Neural progenitor cell (in vitro differentiated cells): ENCODE measurements around the gene RAB5B. TPM values are rescaled to one million over a fixed set of nuclear protein-coding genes. Genes with fewer than 3 reads are reported as not detected.

Experiments used
- DNase-seq: peaks from one replicate; pipeline ENCODE4 v3.0.0-alpha.2; 2016; ENCODE audit warnings: low spot score
- H2AFZ ChIP-seq: fragments of 200-600 bp; sonication (generic); replicated peaks from 2 replicates; pipeline ENCODE4 v1.6.1; 2016; ENCODE audit warnings: antibody characterized with exemption
- H3F3A ChIP-seq: fragments of 200-600 bp; sonication (generic); 2 replicates; pipeline ENCODE4 v1.6.1; 2016; ENCODE audit warnings: antibody characterized with exemption, low read depth
- H3K27ac ChIP-seq: fragments of 200-600 bp; sonication (generic); 2 replicates; pipeline ENCODE4 v1.5.1; 2016; ENCODE audit warnings: mild to moderate bottlenecking
- H3K27me3 ChIP-seq: fragments of 200-600 bp; sonication (generic); 2 replicates; pipeline ENCODE4 v1.6.1; 2016; ENCODE audit warnings: mild to moderate bottlenecking, moderate library complexity
- H3K36me3 ChIP-seq: fragments of 200-600 bp; sonication (generic); 2 replicates; pipeline ENCODE4 v1.5.1; 2016
- H3K4me1 ChIP-seq: fragments of 200-600 bp; sonication (generic); 2 replicates; pipeline ENCODE4 v1.6.1; 2016; ENCODE audit warnings: mixed run types
- H3K4me2 ChIP-seq: fragments of 200-600 bp; sonication (generic); 2 replicates; pipeline ENCODE4 v1.6.1; 2016
- H3K4me3 ChIP-seq: fragments of 200-600 bp; sonication (generic); 2 replicates; pipeline ENCODE4 v1.5.1; 2016
- H3K79me2 ChIP-seq: fragments of 200-600 bp; sonication (generic); 2 replicates; pipeline ENCODE4 v1.6.1; 2016; ENCODE audit warnings: low read depth
- H3K9ac ChIP-seq: fragments of 200-600 bp; sonication (generic); 2 replicates; pipeline ENCODE4 v1.6.1; 2016
- H3K9me3 ChIP-seq: fragments of 200-600 bp; sonication (generic); 2 replicates; pipeline ENCODE4 v1.5.1; 2016; ENCODE audit warnings: low read depth
- H4K20me1 ChIP-seq: fragments of 200-600 bp; sonication (generic); 2 replicates; pipeline ENCODE4 v1.6.1; 2016; ENCODE audit warnings: low read depth
- H3K27ac Mint-ChIP-seq: 3 replicates; pipeline ENCODE4 v1.8.0; 2021; ENCODE audit warnings: mixed read lengths
- H3K27me3 Mint-ChIP-seq: 2 replicates; pipeline ENCODE4 v1.8.0; 2022; ENCODE audit warnings: low read depth, mild to moderate bottlenecking, inconsistent platforms, moderate library complexity, mixed read lengths; ENCODE audit not compliant: insufficient read depth
- H3K36me3 Mint-ChIP-seq: 3 replicates; pipeline ENCODE4 v1.8.0; 2021; ENCODE audit warnings: mixed read lengths
- H3K4me1 Mint-ChIP-seq: 3 replicates; pipeline ENCODE4 v1.8.0; 2021; ENCODE audit warnings: mixed read lengths
- H3K4me3 Mint-ChIP-seq: 3 replicates; pipeline ENCODE4 v1.8.0; 2021; ENCODE audit warnings: mild to moderate bottlenecking, moderate library complexity, mixed read lengths
- H3K9me3 Mint-ChIP-seq: 3 replicates; pipeline ENCODE4 v1.8.0; 2020; ENCODE audit warnings: mixed read lengths
- CTCF ChIP-seq: fragments of 200-600 bp; sonication (generic); IDR thresholded peaks from 2 replicates; pipeline ENCODE4 v1.5.1; 2017; ENCODE audit warnings: antibody characterized with exemption, mild to moderate bottlenecking
- EZH2 ChIP-seq: fragments of 200-600 bp; sonication (generic); IDR thresholded peaks from 2 replicates; pipeline ENCODE4 v1.6.1; 2017; ENCODE audit warnings: antibody characterized with exemption, mild to moderate bottlenecking, moderate library complexity
- EZH2phosphoT487 ChIP-seq: fragments of 200-600 bp; sonication (generic); IDR thresholded peaks from 2 replicates; pipeline ENCODE4 v1.6.1; 2017; ENCODE audit warnings: antibody characterized with exemption
- total RNA-seq: library from RNA; depleted of rRNA; stranded (reverse); fragments of >200 nt; gene quantifications from 2 replicates; pipeline ENCODE4 v1.2.3, GENCODE V29; 2015; ENCODE audit warnings: low replicate concordance

The RAB5B gene
- total RNA-seq, 1 donor from 2014 or later, result 62.9 TPM

GRCh38 chr12:55970775-55971174 lies 3.1 kb upstream of the RAB5B start:
- peaks cover 31% of the 10 kb centered on the region for H3K4me1 Mint-ChIP-seq
- H4K20me1 ChIP-seq, result peaks cover 10% of the 10 kb centered on the region

GRCh38 chr12:55972042-55972441 lies 1.8 kb upstream of the RAB5B start:
- Histone ChIP-seq H3K4me3 (no peak overlapping the region), H3F3A (peaks cover 32% of the 10 kb centered on the region), H3K36me3 (no peaks in the 10 kb centered on the region), H2AFZ (no peak overlapping the region), H3K79me2 (peaks cover 50% of the 10 kb centered on the region), H3K9me3 (no peaks in the 10 kb centered on the region), H3K27me3 (no peaks in the 10 kb centered on the region), H3K27ac (no peak overlapping the region), H4K20me1 (peaks cover 14% of the 10 kb centered on the region), H3K9ac (no peak overlapping the region), H3K4me2 (no peak overlapping the region), H3K4me1 (peaks cover 9% of the 10 kb centered on the region)
- peaks cover 14% of the 10 kb centered on the region for H3K36me3 Mint-ChIP-seq
- TF ChIP-seq EZH2phosphoT487 (no peak), CTCF (no peak), EZH2 (no peak)
- H3K27ac Mint-ChIP-seq, result peak overlapping the region; percentile 43
- no peak for DNase-seq
- no peaks in the 10 kb centered on the region for H3K9me3 Mint-ChIP-seq
- H3K27me3 Mint-ChIP-seq, result no peaks in the 10 kb centered on the region
- peak overlapping the region; percentile 6 for H3K4me3 Mint-ChIP-seq
- H3K4me1 Mint-ChIP-seq, result peaks cover 29% of the 10 kb centered on the region

More at GRCh38 chr12:55970775-55971174, 3.1 kb upstream of the RAB5B start:
- peaks cover 9% of the 10 kb centered on the region for H3K4me1 ChIP-seq
- Mint-ChIP-seq H3K27me3 (peaks cover 2% of the 10 kb centered on the region), H3K4me3 (peak overlapping the region; percentile 12), H3K9me3 (no peaks in the 10 kb centered on the region), H3K36me3 (peaks cover 11% of the 10 kb centered on the region), H3K27ac (peak overlapping the region; percentile 36)
- no peak overlapping the region for H3K4me2 ChIP-seq
- H3K9ac ChIP-seq, result no peak overlapping the region
- no peak overlapping the region for H3K4me3 ChIP-seq
- peaks cover 41% of the 10 kb centered on the region for H3K79me2 ChIP-seq
- TF ChIP-seq EZH2, result no peak
- no peak for TF ChIP-seq CTCF
- TF ChIP-seq EZH2phosphoT487, result no peak
- no peaks in the 10 kb centered on the region for H3K9me3 ChIP-seq
- no peaks in the 10 kb centered on the region for H3K36me3 ChIP-seq
- DNase-seq, result no peak
- no peaks in the 10 kb centered on the region for H3K27me3 ChIP-seq
- no peak overlapping the region for H2AFZ ChIP-seq
- H3F3A ChIP-seq, result peaks cover 40% of the 10 kb centered on the region
- no peak overlapping the region for H3K27ac ChIP-seq

GRCh38 chr12:55972456-55972855 lies 1.4 kb upstream of the RAB5B start:
- Mint-ChIP-seq H3K4me1 (peaks cover 28% of the 10 kb centered on the region), H3K4me3 (peak overlapping the region; percentile 6), H3K27ac (peak overlapping the region; percentile 43), H3K9me3 (no peaks in the 10 kb centered on the region), H3K27me3 (no peaks in the 10 kb centered on the region), H3K36me3 (peaks cover 17% of the 10 kb centered on the region)
- Histone ChIP-seq H3K27ac (no peak overlapping the region), H3F3A (peaks cover 32% of the 10 kb centered on the region), H3K9ac (no peak overlapping the region), H3K27me3 (no peaks in the 10 kb centered on the region), H3K36me3 (no peaks in the 10 kb centered on the region), H3K9me3 (no peaks in the 10 kb centered on the region), H4K20me1 (peaks cover 17% of the 10 kb centered on the region), H3K4me3 (no peak overlapping the region), H2AFZ (no peak overlapping the region), H3K79me2 (peaks cover 50% of the 10 kb centered on the region), H3K4me2 (peak overlapping the region; percentile 82), H3K4me1 (peaks cover 9% of the 10 kb centered on the region)
- DNase-seq, result no peak
- TF ChIP-seq CTCF (no peak), EZH2phosphoT487 (no peak)
